ENCODE measurements around the gene GP1BA.

Gene GP1BA

GRCh38 chr17:4931963-4932362 lies at the start of gene GP1BA:
Gene GP1BA (plus strand): TSS chr17:4932277. CDS start chr17:4932605, 328 bp downstream.
- no peak within 1 kb of the TSS for H3K27ac ChIP-seq (ENCODE audit: low read depth, low read length)
- H3K36me3 ChIP-seq (ENCODE audit: control insufficient read depth, insufficient read depth, low read length), result peaks cover 16% of the 10 kb centered on the region; the same call in 1 of the 2 replicates
- H3K27me3 ChIP-seq (ENCODE audit: control insufficient read depth, insufficient read depth, low read length), result no peaks in the 10 kb centered on the region
- no peaks in the 10 kb centered on the region for H3K9me3 ChIP-seq (ENCODE audit: control insufficient read depth, insufficient read depth, low read length)
- H3K9ac ChIP-seq (ENCODE audit: low read depth, low read length), result no peak within 1 kb of the TSS
- no peak within 1 kb of the TSS for H3K4me3 ChIP-seq (ENCODE audit: low read depth, low read length)
- H3K4me1 ChIP-seq (ENCODE audit: control insufficient read depth, insufficient read depth, low read length), result no peaks in the 10 kb centered on the region

DNA sequence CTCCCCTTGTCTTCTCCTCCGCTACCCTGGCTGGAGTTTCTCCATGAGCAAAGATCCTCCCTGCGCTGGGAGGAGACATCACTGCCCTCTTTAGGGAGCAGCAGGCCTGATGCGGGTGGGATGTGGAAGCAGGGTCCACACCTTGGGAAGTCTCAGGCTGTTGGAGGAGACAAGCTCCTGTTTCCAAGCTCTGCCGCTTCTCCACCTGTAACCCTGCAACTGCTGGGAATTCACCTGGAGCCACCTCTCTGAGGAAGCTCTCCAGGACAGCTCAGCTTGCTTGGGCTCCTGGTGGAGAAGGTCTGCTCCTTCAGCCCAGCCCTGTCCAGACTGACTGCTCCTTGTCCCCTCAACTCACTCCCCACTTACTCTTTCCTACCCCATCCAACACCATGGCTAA lies 47.6 kb upstream of the GP1BA start:
- Histone ChIP-seq H3K4me3 (ENCODE audit: low read depth, low read length) (no peak overlapping the region), H3K9ac (ENCODE audit: low read depth, low read length) (no peak overlapping the region), H3K36me3 (ENCODE audit: control insufficient read depth, insufficient read depth, low read length) (peaks cover 44% of the 10 kb centered on the region), H3K27me3 (ENCODE audit: control insufficient read depth, insufficient read depth, low read length) (no peaks in the 10 kb centered on the region), H3K4me1 (ENCODE audit: control insufficient read depth, insufficient read depth, low read length) (peaks cover 6% of the 10 kb centered on the region), H3K9me3 (ENCODE audit: control insufficient read depth, insufficient read depth, low read length) (no peaks in the 10 kb centered on the region), H3K27ac (ENCODE audit: low read depth, low read length) (no peak overlapping the region)

- Histone ChIP-seq H3K9me3 (ENCODE audit: control insufficient read depth, insufficient read depth, low read length) (no peaks in the 10 kb centered on the region), H3K27me3 (ENCODE audit: control insufficient read depth, insufficient read depth, low read length) (no peaks in the 10 kb centered on the region), H3K4me3 (ENCODE audit: low read depth, low read length) (no peak overlapping the region), H3K27ac (ENCODE audit: low read depth, low read length) (no peak overlapping the region), H3K4me1 (ENCODE audit: control insufficient read depth, insufficient read depth, low read length) (peaks cover 1% of the 10 kb centered on the region), H3K9ac (ENCODE audit: low read depth, low read length) (no peak overlapping the region), H3K36me3 (ENCODE audit: control insufficient read depth, insufficient read depth, low read length) (peaks cover 59% of the 10 kb centered on the region)
Measured at GRCh38 chr17:4886830-4887229, 45.2 kb upstream of the GP1BA start.

GRCh38 chr17:4887581-4887980 lies 44.5 kb upstream of the GP1BA start:
- peaks cover 65% of the 10 kb centered on the region for H3K36me3 ChIP-seq (ENCODE audit: control insufficient read depth, insufficient read depth, low read length)

GRCh38 chr17:4891411-4892410 lies 40.4 kb upstream of the GP1BA start:
- Histone ChIP-seq H3K36me3 (ENCODE audit: control insufficient read depth, insufficient read depth, low read length) (peaks cover 77% of the 10 kb centered on the region), H3K9ac (ENCODE audit: low read depth, low read length) (no peak overlapping the region), H3K4me3 (ENCODE audit: low read depth, low read length) (no peak overlapping the region), H3K27ac (ENCODE audit: low read depth, low read length) (no peak overlapping the region), H3K4me1 (ENCODE audit: control insufficient read depth, insufficient read depth, low read length) (no peaks in the 10 kb centered on the region), H3K9me3 (ENCODE audit: control insufficient read depth, insufficient read depth, low read length) (no peaks in the 10 kb centered on the region), H3K27me3 (ENCODE audit: control insufficient read depth, insufficient read depth, low read length) (no peaks in the 10 kb centered on the region)

More at GRCh38 chr17:4887581-4887980, 44.5 kb upstream of the GP1BA start:
- H3K27ac ChIP-seq (ENCODE audit: low read depth, low read length), result no peak overlapping the region
- no peak overlapping the region for H3K9ac ChIP-seq (ENCODE audit: low read depth, low read length)
- no peaks in the 10 kb centered on the region for H3K9me3 ChIP-seq (ENCODE audit: control insufficient read depth, insufficient read depth, low read length)
- H3K27me3 ChIP-seq (ENCODE audit: control insufficient read depth, insufficient read depth, low read length), result no peaks in the 10 kb centered on the region
- no peaks in the 10 kb centered on the region for H3K4me1 ChIP-seq (ENCODE audit: control insufficient read depth, insufficient read depth, low read length)
- no peak overlapping the region for H3K4me3 ChIP-seq (ENCODE audit: low read depth, low read length)

- no peaks in the 10 kb centered on the region for H3K27me3 ChIP-seq (ENCODE audit: control insufficient read depth, insufficient read depth, low read length)
- no peak overlapping the region for H3K9ac ChIP-seq (ENCODE audit: low read depth, low read length)
- H3K36me3 ChIP-seq (ENCODE audit: control insufficient read depth, insufficient read depth, low read length), result peaks cover 76% of the 10 kb centered on the region
- no peak overlapping the region for H3K27ac ChIP-seq (ENCODE audit: low read depth, low read length)
- H3K9me3 ChIP-seq (ENCODE audit: control insufficient read depth, insufficient read depth, low read length), result no peaks in the 10 kb centered on the region
- no peak overlapping the region for H3K4me3 ChIP-seq (ENCODE audit: low read depth, low read length)
- no peaks in the 10 kb centered on the region for H3K4me1 ChIP-seq (ENCODE audit: control insufficient read depth, insufficient read depth, low read length)
Measured at GRCh38 chr17:4892499-4893221, 39.4 kb upstream of the GP1BA start.

DNA sequence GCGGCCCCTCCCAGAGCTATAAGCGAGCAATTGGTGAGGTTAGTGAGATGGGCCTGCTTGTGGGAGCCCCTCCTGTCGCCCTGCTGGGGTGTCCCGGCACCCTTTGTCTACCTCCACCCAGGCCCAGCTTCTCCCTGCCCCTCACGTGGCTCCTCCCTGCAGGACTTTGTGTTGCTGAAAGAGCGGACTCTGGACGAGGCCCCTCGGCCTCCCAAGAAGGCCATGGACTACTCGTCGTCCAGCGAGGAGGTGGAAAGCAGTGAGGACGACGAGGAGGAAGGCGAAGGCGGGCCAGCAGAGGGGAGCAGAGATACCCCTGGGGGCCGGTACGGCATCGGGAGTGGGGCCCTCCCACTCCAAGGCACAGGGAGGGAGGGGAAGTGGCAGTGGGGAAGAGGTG lies 38.8 kb upstream of the GP1BA start:
- Histone ChIP-seq H3K9ac (ENCODE audit: low read depth, low read length) (no peak overlapping the region), H3K27me3 (ENCODE audit: control insufficient read depth, insufficient read depth, low read length) (no peaks in the 10 kb centered on the region), H3K36me3 (ENCODE audit: control insufficient read depth, insufficient read depth, low read length) (peaks cover 71% of the 10 kb centered on the region), H3K4me1 (ENCODE audit: control insufficient read depth, insufficient read depth, low read length) (no peaks in the 10 kb centered on the region), H3K27ac (ENCODE audit: low read depth, low read length) (no peak overlapping the region), H3K9me3 (ENCODE audit: control insufficient read depth, insufficient read depth, low read length) (no peaks in the 10 kb centered on the region), H3K4me3 (ENCODE audit: low read depth, low read length) (no peak overlapping the region)

DNA sequence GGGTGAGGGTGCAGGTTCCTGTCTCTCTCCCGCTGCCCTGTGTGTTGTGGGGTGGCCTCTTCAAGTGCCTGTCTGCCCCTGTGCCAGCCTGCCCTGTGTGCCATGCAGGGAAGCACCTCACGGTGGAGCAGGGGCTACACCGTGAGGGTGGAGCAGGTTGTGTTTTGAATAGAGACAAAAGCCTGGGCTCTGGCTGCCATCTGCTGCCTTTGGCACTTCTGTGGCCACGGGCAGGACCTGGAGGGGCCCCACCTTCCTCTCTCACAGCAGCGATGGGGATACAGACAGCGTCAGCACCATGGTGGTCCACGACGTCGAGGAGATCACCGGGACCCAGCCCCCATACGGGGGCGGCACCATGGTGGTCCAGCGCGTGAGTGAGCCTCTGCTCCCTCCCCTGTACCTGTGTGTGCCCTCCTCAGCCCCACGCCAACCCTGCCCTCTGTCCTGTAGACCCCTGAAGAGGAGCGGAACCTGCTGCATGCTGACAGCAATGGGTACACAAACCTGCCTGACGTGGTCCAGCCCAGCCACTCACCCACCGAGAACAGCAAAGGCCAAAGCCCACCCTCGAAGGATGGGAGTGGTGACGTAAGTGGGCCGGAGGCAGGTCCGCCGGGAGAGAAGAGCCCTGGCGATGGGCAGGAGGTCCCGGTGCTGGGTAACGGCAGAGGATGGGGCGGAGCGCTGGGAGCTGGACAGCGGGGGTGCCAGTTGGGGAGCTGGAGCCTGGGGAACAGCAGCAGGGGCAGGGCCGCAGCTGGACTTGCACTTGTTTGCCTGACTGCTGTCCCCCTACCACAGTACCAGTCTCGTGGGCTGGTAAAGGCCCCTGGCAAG lies 38.1 kb upstream of the GP1BA start:
- Histone ChIP-seq H3K9ac (ENCODE audit: low read depth, low read length) (no peak overlapping the region), H3K27ac (ENCODE audit: low read depth, low read length) (no peak overlapping the region), H3K27me3 (ENCODE audit: control insufficient read depth, insufficient read depth, low read length) (no peaks in the 10 kb centered on the region), H3K4me3 (ENCODE audit: low read depth, low read length) (no peak overlapping the region), H3K36me3 (ENCODE audit: control insufficient read depth, insufficient read depth, low read length) (peaks cover 71% of the 10 kb centered on the region), H3K4me1 (ENCODE audit: control insufficient read depth, insufficient read depth, low read length) (no peaks in the 10 kb centered on the region), H3K9me3 (ENCODE audit: control insufficient read depth, insufficient read depth, low read length) (no peaks in the 10 kb centered on the region)

- H3K4me1 ChIP-seq (ENCODE audit: control insufficient read depth, insufficient read depth, low read length), result no peaks in the 10 kb centered on the region
- H3K4me3 ChIP-seq (ENCODE audit: low read depth, low read length), result no peak overlapping the region
- H3K36me3 ChIP-seq (ENCODE audit: control insufficient read depth, insufficient read depth, low read length), result peaks cover 70% of the 10 kb centered on the region
- H3K27me3 ChIP-seq (ENCODE audit: control insufficient read depth, insufficient read depth, low read length), result no peaks in the 10 kb centered on the region
- no peaks in the 10 kb centered on the region for H3K9me3 ChIP-seq (ENCODE audit: control insufficient read depth, insufficient read depth, low read length)
- H3K9ac ChIP-seq (ENCODE audit: low read depth, low read length), result no peak overlapping the region
- no peak overlapping the region for H3K27ac ChIP-seq (ENCODE audit: low read depth, low read length)
Measured at GRCh38 chr17:4895121-4895520, 37.0 kb upstream of the GP1BA start.

DNA sequence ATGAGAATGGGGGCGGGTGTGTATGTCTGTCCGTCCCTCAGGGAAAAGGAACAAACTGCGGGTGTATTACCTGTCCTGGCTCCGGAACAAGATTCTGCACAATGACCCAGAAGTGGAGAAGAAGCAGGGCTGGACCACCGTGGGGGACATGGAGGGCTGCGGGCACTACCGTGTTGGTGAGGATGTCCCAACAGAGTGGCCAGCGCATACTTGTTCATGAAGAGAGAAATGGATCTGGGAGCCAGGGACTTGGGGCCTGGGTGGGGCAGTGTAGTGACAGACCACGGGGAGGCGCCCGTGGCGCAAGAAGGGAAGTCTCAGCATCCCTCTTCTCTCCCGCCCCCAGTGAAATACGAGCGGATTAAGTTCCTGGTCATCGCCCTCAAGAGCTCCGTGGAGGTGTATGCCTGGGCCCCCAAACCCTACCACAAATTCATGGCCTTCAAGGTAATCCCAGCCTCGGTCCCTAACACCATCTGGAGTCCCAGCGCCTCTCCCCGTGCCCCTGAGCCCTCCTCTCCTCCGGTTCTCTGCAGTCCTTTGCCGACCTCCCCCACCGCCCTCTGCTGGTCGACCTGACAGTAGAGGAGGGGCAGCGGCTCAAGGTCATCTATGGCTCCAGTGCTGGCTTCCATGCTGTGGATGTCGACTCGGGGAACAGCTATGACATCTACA lies 36.3 kb upstream of the GP1BA start:
- Histone ChIP-seq H3K27me3 (ENCODE audit: control insufficient read depth, insufficient read depth, low read length) (no peaks in the 10 kb centered on the region), H3K9ac (ENCODE audit: low read depth, low read length) (no peak overlapping the region), H3K36me3 (ENCODE audit: control insufficient read depth, insufficient read depth, low read length) (peaks cover 63% of the 10 kb centered on the region), H3K27ac (ENCODE audit: low read depth, low read length) (no peak overlapping the region), H3K4me1 (ENCODE audit: control insufficient read depth, insufficient read depth, low read length) (peaks cover 3% of the 10 kb centered on the region; the same call in 1 of the 2 replicates), H3K4me3 (ENCODE audit: low read depth, low read length) (no peak overlapping the region), H3K9me3 (ENCODE audit: control insufficient read depth, insufficient read depth, low read length) (no peaks in the 10 kb centered on the region)
